ENCODE data around the gene SAMD4A.

DNA sequence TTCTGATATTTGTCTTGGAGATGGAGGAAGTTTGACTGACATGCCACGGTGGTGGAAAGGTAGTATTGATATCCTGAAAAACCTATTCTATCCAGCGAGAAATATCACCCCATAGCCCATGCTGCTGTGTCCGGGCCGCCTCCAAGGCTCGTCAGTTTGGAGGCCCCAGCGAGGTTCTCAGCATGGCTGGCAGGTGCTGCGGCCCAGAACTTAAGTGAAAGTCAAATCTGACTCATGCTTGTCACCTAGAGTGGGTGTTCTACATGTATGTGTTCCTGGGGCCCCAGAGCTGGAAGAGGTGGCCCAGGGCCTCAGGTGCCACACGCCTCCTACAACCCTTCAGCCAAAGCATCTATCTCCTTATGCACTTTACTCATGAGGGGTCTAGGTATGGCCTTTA is 242.8 kb downstream of the SAMD4A start:
- TF ChIP-seq, protein P1, sequence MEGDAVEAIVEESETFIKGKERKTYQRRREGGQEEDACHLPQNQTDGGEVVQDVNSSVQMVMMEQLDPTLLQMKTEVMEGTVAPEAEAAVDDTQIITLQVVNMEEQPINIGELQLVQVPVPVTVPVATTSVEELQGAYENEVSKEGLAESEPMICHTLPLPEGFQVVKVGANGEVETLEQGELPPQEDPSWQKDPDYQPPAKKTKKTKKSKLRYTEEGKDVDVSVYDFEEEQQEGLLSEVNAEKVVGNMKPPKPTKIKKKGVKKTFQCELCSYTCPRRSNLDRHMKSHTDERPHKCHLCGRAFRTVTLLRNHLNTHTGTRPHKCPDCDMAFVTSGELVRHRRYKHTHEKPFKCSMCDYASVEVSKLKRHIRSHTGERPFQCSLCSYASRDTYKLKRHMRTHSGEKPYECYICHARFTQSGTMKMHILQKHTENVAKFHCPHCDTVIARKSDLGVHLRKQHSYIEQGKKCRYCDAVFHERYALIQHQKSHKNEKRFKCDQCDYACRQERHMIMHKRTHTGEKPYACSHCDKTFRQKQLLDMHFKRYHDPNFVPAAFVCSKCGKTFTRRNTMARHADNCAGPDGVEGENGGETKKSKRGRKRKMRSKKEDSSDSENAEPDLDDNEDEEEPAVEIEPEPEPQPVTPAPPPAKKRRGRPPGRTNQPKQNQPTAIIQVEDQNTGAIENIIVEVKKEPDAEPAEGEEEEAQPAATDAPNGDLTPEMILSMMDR (conservative IDR thresholded peaks at IDR 0.05 in 1 of 2, IDR thresholded peaks at IDR 0.05 in 1 of 2; ENCODE audit: extremely low read depth in 1 of 2, insufficient read depth in 1 of 2, low read depth in 1 of 2, low read length in 2 of 2): no peak
- TF ChIP-seq EZH2 (IDR thresholded peaks at IDR 0.05; ENCODE audit: borderline replicate concordance, low read length): no peak

Measured in mammary epithelial cell (primary cell).